SK-N-SH treated with all-trans-retinoic acid at 6 μM for 48 hours (cell line): ENCODE measurements around the gene DPP6.

Experiments used
- ATAC-seq: fragments of 200-7000 bp; cut with Tn5 transposase; 3 replicates; pipeline ENCODE4 v1.9.1; 2020; ENCODE audit warnings: mild to moderate bottlenecking, moderate library complexity
- ARNTL ChIP-seq: fragments of 450-650 bp; formaldehyde crosslinking; IDR thresholded peaks from 2 replicates; pipeline ENCODE4 v1.5.0; 2020; ENCODE audit warnings: low read depth, mild to moderate bottlenecking, moderate library complexity, borderline replicate concordance
- CSRNP3 ChIP-seq: fragments of 250-450 bp; sonication (Bioruptor Pico); IDR thresholded peaks from 2 replicates; pipeline ENCODE4 v1.5.1; 2021; ENCODE audit warnings: mild to moderate bottlenecking, moderate library complexity
- ESRRG ChIP-seq: fragments of 250-450 bp; sonication (Bioruptor Pico); IDR thresholded peaks from 2 replicates; pipeline ENCODE4 v1.6.1; 2021; ENCODE audit warnings: mild to moderate bottlenecking
- GLIS3 ChIP-seq: fragments of 250-450 bp; sonication (Bioruptor Pico); IDR thresholded peaks from 2 replicates; pipeline ENCODE4 v1.5.0; 2020; ENCODE audit warnings: mild to moderate bottlenecking, moderate library complexity
- ISL1 ChIP-seq: fragments of 250-450 bp; sonication (Bioruptor Pico); IDR thresholded peaks from 2 replicates; pipeline ENCODE4 v2.1.2; 2022; ENCODE audit warnings: mild to moderate bottlenecking, moderate library complexity
- OSR1 ChIP-seq: fragments of 250-450 bp; sonication (Bioruptor Pico); IDR thresholded peaks from 2 replicates; pipeline ENCODE4 v1.8.0; 2022; ENCODE audit warnings: moderate library complexity, mild to moderate bottlenecking, inconsistent platforms
- PATZ1 ChIP-seq: fragments of 250-450 bp; sonication (Bioruptor Pico); IDR thresholded peaks from 2 replicates; pipeline ENCODE4 v1.8.0; 2020; ENCODE audit warnings: mild to moderate bottlenecking, moderate library complexity, borderline replicate concordance
- POU6F1 ChIP-seq: fragments of 250-450 bp; sonication (Bioruptor Pico); IDR thresholded peaks from 2 replicates; pipeline ENCODE4 v1.8.0; 2021; ENCODE audit warnings: low read depth, mild to moderate bottlenecking, moderate library complexity, borderline replicate concordance
- RARB ChIP-seq: fragments of 250-450 bp; sonication (Bioruptor Pico); IDR thresholded peaks from 2 replicates; pipeline ENCODE4 v1.8.0; 2021; ENCODE audit warnings: mild to moderate bottlenecking, moderate library complexity
- SNAI2 ChIP-seq: fragments of 250-450 bp; sonication (Bioruptor Pico); IDR thresholded peaks from 2 replicates; pipeline ENCODE4 v1.5.0; 2020; ENCODE audit warnings: mild to moderate bottlenecking, moderate library complexity
- TCF4 ChIP-seq: fragments of 250-450 bp; sonication (Bioruptor Pico); IDR thresholded peaks from 2 replicates; pipeline ENCODE4 v1.8.0; 2021; ENCODE audit warnings: mild to moderate bottlenecking, moderate library complexity, borderline replicate concordance
- TOX ChIP-seq: fragments of 250-450 bp; sonication (Bioruptor Pico); IDR thresholded peaks from 2 replicates; pipeline ENCODE4 v1.8.0; 2021; ENCODE audit warnings: mild to moderate bottlenecking, moderate library complexity, borderline replicate concordance
- ZC3H10 ChIP-seq: fragments of 250-450 bp; sonication (Bioruptor Pico); IDR thresholded peaks from 2 replicates; pipeline ENCODE4 v1.5.1; 2021; ENCODE audit warnings: mild to moderate bottlenecking, moderate library complexity
- ZFP3 ChIP-seq: fragments of 250-450 bp; sonication (Bioruptor Pico); IDR thresholded peaks from 2 replicates; pipeline ENCODE4 v1.5.0; 2020; ENCODE audit warnings: mild to moderate bottlenecking, moderate library complexity
- ZFP30 ChIP-seq: fragments of 450-650 bp; formaldehyde crosslinking; IDR thresholded peaks from 2 replicates; pipeline ENCODE4 v1.5.0; 2022; ENCODE audit warnings: mild to moderate bottlenecking, moderate library complexity
- ZNF565 ChIP-seq: fragments of 450-650 bp; formaldehyde crosslinking; conservative IDR thresholded peaks from 2 replicates; pipeline ENCODE4 v1.5.0; 2020; ENCODE audit warnings: low read depth, mild to moderate bottlenecking, moderate library complexity
- ZNF70 ChIP-seq: fragments of 450-650 bp; formaldehyde crosslinking; IDR thresholded peaks from 2 replicates; pipeline ENCODE4 v1.5.0; 2020; ENCODE audit warnings: mild to moderate bottlenecking, moderate library complexity
- ZNF8 ChIP-seq: fragments of 450-650 bp; formaldehyde crosslinking; IDR thresholded peaks from 2 replicates; pipeline ENCODE4 v1.5.0; 2020; ENCODE audit warnings: mild to moderate bottlenecking, moderate library complexity
- TF ChIP-seq, protein P1 (sequence below): fragments of 250-450 bp; sonication (Bioruptor Pico); IDR thresholded peaks from 2 replicates; pipeline ENCODE4 v1.5.1; 2020; ENCODE audit warnings: low read depth, mild to moderate bottlenecking, moderate library complexity
- TF ChIP-seq, protein P2 (sequence below): fragments of 250-450 bp; sonication (Bioruptor Pico); IDR thresholded peaks from 2 replicates; pipeline ENCODE4 v1.5.0; 2020; ENCODE audit warnings: mild to moderate bottlenecking, moderate library complexity

Gene DPP6

DNA sequence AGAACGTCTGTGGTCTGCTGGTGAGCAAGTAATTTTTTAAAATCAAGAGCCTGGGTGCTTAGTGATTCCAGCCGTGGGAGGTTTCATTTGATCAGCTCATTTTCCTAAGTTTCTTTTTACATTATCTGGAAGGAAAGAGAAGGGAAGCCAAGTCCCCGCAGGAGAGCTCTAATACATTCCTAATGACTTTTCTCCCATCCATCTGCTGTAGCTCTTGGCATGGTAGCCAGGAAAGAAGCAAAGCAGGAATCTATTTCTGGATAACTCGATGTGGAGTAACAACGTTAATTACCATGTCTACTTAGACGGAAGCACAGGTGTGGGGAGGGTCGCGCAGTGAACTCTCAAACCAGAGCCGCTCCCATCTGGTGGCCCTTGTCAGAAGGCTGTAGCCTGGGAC is 828.8 kb downstream of the DPP6 start (continued):
- TF ChIP-seq, protein P1, sequence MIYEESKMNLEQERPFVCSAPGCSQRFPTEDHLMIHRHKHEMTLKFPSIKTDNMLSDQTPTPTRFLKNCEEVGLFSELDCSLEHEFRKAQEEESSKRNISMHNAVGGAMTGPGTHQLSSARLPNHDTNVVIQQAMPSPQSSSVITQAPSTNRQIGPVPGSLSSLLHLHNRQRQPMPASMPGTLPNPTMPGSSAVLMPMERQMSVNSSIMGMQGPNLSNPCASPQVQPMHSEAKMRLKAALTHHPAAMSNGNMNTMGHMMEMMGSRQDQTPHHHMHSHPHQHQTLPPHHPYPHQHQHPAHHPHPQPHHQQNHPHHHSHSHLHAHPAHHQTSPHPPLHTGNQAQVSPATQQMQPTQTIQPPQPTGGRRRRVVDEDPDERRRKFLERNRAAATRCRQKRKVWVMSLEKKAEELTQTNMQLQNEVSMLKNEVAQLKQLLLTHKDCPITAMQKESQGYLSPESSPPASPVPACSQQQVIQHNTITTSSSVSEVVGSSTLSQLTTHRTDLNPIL (CRISPR knock-in tag) = no peak

- TF ChIP-seq ZNF8 (CRISPR knock-in tag) (no peak), POU6F1 (CRISPR knock-in tag) (no peak), ZNF70 (no peak), RARB (no peak), ZC3H10 (CRISPR knock-in tag) (no peak), SNAI2 (CRISPR knock-in tag) (no peak), TCF4 (CRISPR knock-in tag) (no peak), ARNTL (CRISPR knock-in tag) (no peak), ISL1 (no peak), TOX (CRISPR knock-in tag) (no peak)
- TF ChIP-seq, protein P2, sequence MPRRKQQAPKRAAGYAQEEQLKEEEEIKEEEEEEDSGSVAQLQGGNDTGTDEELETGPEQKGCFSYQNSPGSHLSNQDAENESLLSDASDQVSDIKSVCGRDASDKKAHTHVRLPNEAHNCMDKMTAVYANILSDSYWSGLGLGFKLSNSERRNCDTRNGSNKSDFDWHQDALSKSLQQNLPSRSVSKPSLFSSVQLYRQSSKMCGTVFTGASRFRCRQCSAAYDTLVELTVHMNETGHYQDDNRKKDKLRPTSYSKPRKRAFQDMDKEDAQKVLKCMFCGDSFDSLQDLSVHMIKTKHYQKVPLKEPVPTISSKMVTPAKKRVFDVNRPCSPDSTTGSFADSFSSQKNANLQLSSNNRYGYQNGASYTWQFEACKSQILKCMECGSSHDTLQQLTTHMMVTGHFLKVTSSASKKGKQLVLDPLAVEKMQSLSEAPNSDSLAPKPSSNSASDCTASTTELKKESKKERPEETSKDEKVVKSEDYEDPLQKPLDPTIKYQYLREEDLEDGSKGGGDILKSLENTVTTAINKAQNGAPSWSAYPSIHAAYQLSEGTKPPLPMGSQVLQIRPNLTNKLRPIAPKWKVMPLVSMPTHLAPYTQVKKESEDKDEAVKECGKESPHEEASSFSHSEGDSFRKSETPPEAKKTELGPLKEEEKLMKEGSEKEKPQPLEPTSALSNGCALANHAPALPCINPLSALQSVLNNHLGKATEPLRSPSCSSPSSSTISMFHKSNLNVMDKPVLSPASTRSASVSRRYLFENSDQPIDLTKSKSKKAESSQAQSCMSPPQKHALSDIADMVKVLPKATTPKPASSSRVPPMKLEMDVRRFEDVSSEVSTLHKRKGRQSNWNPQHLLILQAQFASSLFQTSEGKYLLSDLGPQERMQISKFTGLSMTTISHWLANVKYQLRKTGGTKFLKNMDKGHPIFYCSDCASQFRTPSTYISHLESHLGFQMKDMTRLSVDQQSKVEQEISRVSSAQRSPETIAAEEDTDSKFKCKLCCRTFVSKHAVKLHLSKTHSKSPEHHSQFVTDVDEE = no peak
- ATAC-seq = no peak
Observed at GRCh38 chr7:154881526-154881925, 829.3 kb downstream of the DPP6 start.

DNA sequence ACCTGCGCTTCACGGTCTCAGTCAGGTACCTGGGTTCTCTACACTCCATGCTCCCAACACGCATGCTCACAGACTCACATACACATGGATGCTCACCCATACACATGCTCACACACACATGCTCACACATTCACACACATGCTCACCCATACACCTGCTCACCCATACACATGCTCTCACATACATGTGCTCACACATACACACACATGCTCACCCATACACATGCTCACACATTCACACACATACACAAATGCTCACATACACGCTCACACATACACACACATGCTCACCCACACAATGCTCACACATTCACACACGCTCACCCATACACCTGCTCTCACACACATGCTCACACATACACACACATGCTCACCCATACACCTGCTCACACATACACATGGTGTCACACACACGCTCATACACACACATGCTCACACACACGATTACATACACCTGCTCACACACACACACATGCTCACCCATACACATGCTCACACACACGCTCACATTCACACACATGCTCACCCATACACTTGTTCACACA is 830.8 kb downstream of the DPP6 start:
- TF ChIP-seq, protein P1 (CRISPR knock-in tag) = no peak
- TF ChIP-seq RARB = no peak
- TF ChIP-seq SNAI2 (CRISPR knock-in tag) = no peak
- no peak for TF ChIP-seq ZFP30 (CRISPR knock-in tag)
- no peak for TF ChIP-seq CSRNP3 (CRISPR knock-in tag)
- TF ChIP-seq ISL1 = no peak
- no peak for TF ChIP-seq ESRRG (CRISPR knock-in tag)
- no peak for TF ChIP-seq OSR1 (CRISPR knock-in tag)
- no peak for TF ChIP-seq ZNF8 (CRISPR knock-in tag)
- TF ChIP-seq ZNF565 (CRISPR knock-in tag) = no peak
- TF ChIP-seq ZFP3 (CRISPR knock-in tag) = no peak
- TF ChIP-seq PATZ1 (CRISPR knock-in tag) = no peak
- no peak for TF ChIP-seq POU6F1 (CRISPR knock-in tag)
- TF ChIP-seq, protein P2 = no peak
- no peak for TF ChIP-seq GLIS3 (CRISPR knock-in tag)
- no peak for TF ChIP-seq ZC3H10 (CRISPR knock-in tag)
- TF ChIP-seq TOX (CRISPR knock-in tag) = no peak
- no peak for TF ChIP-seq TCF4 (CRISPR knock-in tag)
- no peak for ATAC-seq
